Endothelial cell of umbilical vein (primary cell): Measurements from ENCODE around the gene C9orf153. TPM values are rescaled to one million over a fixed set of nuclear protein-coding genes. Genes with fewer than 3 reads are reported as not detected.

Source experiments
- BruUV-seq: library from RNA; stranded (reverse); fragments of 400-500 nt; replicated peaks from 2 replicates; lab custom pipeline; 2021; lab: Mats Ljungman, UMichigan
- CTCF ChIA-PET: fragments of 300-600, 350-600 bp; sonication (Branson Sonifier 250); formaldehyde crosslinking; loops from one replicate; lab custom pipeline; 2021; ENCODE audit warnings: antibody characterized with exemption, inconsistent platforms; lab: Charles Lee
- POLR2A ChIA-PET: fragments of 300-600, 350-600 bp; sonication (Branson Sonifier 250); formaldehyde crosslinking; loops from one replicate; lab custom pipeline; 2021; ENCODE audit warnings: antibody characterized with exemption, inconsistent platforms; lab: Charles Lee
- DNase-seq: peaks from one replicate; pipeline ENCODE4 v3.0.0-alpha.2; 2011; ENCODE audit warnings: low read depth, low spot score
- FAIRE-seq: peaks from 2 replicates; lab custom pipeline; 2011; peaks lifted over from hg19 to GRCh38; lab: Jason Lieb, UNC
- H2AFZ ChIP-seq: 2 replicates; pipeline ENCODE4 v1.6.0; 2012; ENCODE audit warnings: low read depth, low read length, control low read depth, inconsistent platforms
- H3K27ac ChIP-seq: 2 replicates; pipeline ENCODE4 v1.5.1; 2011; ENCODE audit warnings: low read depth, mild to moderate bottlenecking, control low read depth, low read length, moderate library complexity; ENCODE audit not compliant: insufficient read depth
- H3K27me3 ChIP-seq, 2 experiments: 2 replicates each; pipeline versions ENCODE4 v1.6.0 to v1.6.1; 2011; ENCODE audit warnings: low read length in 2 of 2, mixed read lengths in 1 of 2; ENCODE audit not compliant: control insufficient read depth in 2 of 2, insufficient read depth in 2 of 2
- H3K36me3 ChIP-seq, 2 experiments: 2 replicates in 1 of 2; 3 replicates in 1 of 2; pipeline ENCODE4 v1.5.1; 2011; ENCODE audit warnings: low read length in 2 of 2, mild to moderate bottlenecking in 1 of 2, moderate library complexity in 1 of 2; ENCODE audit not compliant: control insufficient read depth in 2 of 2, insufficient read depth in 2 of 2; ENCODE audit errors: extremely low read depth in 1 of 2
- H3K4me1 ChIP-seq: 3 replicates; pipeline ENCODE4 v1.5.1; 2011; ENCODE audit warnings: mild to moderate bottlenecking, low read length; ENCODE audit not compliant: control insufficient read depth, insufficient read depth; ENCODE audit errors: extremely low read depth
- H3K4me2 ChIP-seq: 2 replicates; pipeline ENCODE4 v1.6.1; 2011; ENCODE audit warnings: low read length, control low read depth, mixed read lengths; ENCODE audit not compliant: insufficient read depth
- H3K4me3 ChIP-seq, 3 experiments: fragments of 200-600 bp in 1 of 3; sonication (generic), shearing (Covaris generic) in 1 of 3; replicated peaks in 1 of 3; 2 replicates each; pipeline ENCODE4 v1.5.1; 2011 to 2016; ENCODE audit warnings: control low read depth in 3 of 3, low read length in 3 of 3, mild to moderate bottlenecking in 2 of 3, inconsistent platforms in 1 of 3, low read depth in 1 of 3, moderate library complexity in 1 of 3; ENCODE audit not compliant: insufficient read depth in 1 of 3
- H3K79me2 ChIP-seq: 2 replicates; pipeline ENCODE4 v1.6.0; 2012; ENCODE audit warnings: low read length, inconsistent platforms; ENCODE audit not compliant: control insufficient read depth, insufficient read depth
- H3K9ac ChIP-seq: replicated peaks from 2 replicates; pipeline ENCODE3; 2011; ENCODE audit warnings: low read length, control low read depth; ENCODE audit not compliant: insufficient read depth; ENCODE audit errors: extremely low read depth
- H3K9me1 ChIP-seq: replicated peaks from 3 replicates; pipeline ENCODE4 v1.6.0; 2011; ENCODE audit warnings: mild to moderate bottlenecking, low read length; ENCODE audit not compliant: control insufficient read depth, insufficient read depth; ENCODE audit errors: extremely low read depth
- H3K9me3 ChIP-seq: replicated peaks from 2 replicates; pipeline ENCODE4 v1.5.1; 2012; ENCODE audit warnings: low read length, inconsistent platforms; ENCODE audit not compliant: control insufficient read depth, insufficient read depth
- H4K20me1 ChIP-seq: replicated peaks from 2 replicates; pipeline ENCODE3; 2011; ENCODE audit warnings: mild to moderate bottlenecking, low read length; ENCODE audit not compliant: control insufficient read depth, insufficient read depth; ENCODE audit errors: extremely low read depth
- EZH2 ChIP-seq: IDR thresholded peaks from 2 replicates; pipeline ENCODE4 v1.6.1; 2012; ENCODE audit warnings: borderline replicate concordance, low read depth, mild to moderate bottlenecking, moderate library complexity, low read length, inconsistent platforms; ENCODE audit not compliant: severe bottlenecking
- FOS ChIP-seq: IDR thresholded peaks from 2 replicates; pipeline ENCODE4 v1.6.1; 2011; ENCODE audit warnings: mild to moderate bottlenecking, low read length, moderate library complexity, borderline replicate concordance; ENCODE audit not compliant: insufficient read depth
- GATA2 ChIP-seq: IDR thresholded peaks from 2 replicates; pipeline ENCODE4 v1.7.0; 2011; ENCODE audit warnings: low read depth, mild to moderate bottlenecking, moderate library complexity, mixed read lengths, low read length; ENCODE audit not compliant: insufficient read length, insufficient read depth
- JUN ChIP-seq: IDR thresholded peaks from 2 replicates; pipeline ENCODE4 v1.6.1; 2011; ENCODE audit warnings: borderline replicate concordance, low read depth; ENCODE audit not compliant: insufficient read length, insufficient read depth
- MYC ChIP-seq: IDR thresholded peaks from one replicate; pipeline ENCODE4 v1.6.1; 2011; ENCODE audit warnings: mild to moderate bottlenecking, low read depth, low read length
- POLR2A ChIP-seq: IDR thresholded peaks from 2 replicates; pipeline ENCODE4 v1.6.1; 2012; ENCODE audit warnings: low read depth, mild to moderate bottlenecking, control low read depth, low read length
- POLR2AphosphoS5 ChIP-seq: IDR thresholded peaks from 2 replicates; pipeline ENCODE4 v1.6.1; 2012; ENCODE audit warnings: low read depth, mild to moderate bottlenecking, control low read depth, low read length, moderate library complexity; ENCODE audit not compliant: insufficient read depth
- dilution Hi-C: fragments of 300-500 bp; cut with MboI; formaldehyde crosslinking; loops from one replicate; pipeline ENCODE4 v1.15.0; 2019; ENCODE audit warnings: low sequenced_read_pairs; ENCODE audit not compliant: extremely low pct_ligation_motif_present
- intact Hi-C: fragments of 100-400 bp; cut with micrococcal nuclease; formaldehyde crosslinking; loops from one replicate; pipeline ENCODE4 v1.10.0; 2022
- polyA plus RNA-seq, 4 experiments: library from polyadenylated mRNA; depleted of rRNA in 3 of 4; stranded (reverse) in 3 of 4; unstranded in 1 of 4; fragments of >200 nt; gene quantifications; 2 replicates each; pipeline versions ENCODE4 v1.2.1 to v1.2.3, GENCODE V29; 2011 to 2012; ENCODE audit warnings: missing spikeins in 1 of 4
- total RNA-seq: library from RNA; stranded (reverse); gene quantifications from 2 replicates; pipeline ENCODE4 v1.2.3, GENCODE V29; 2021
- TF ChIP-seq, protein P1 (sequence below), 2 donors: IDR thresholded peaks; 1 replicate in 1 of 2; 2 replicates in 1 of 2; pipeline ENCODE4 v1.5.1; 2011; ENCODE audit warnings: low read length in 2 of 2, mild to moderate bottlenecking in 2 of 2, moderate library complexity in 2 of 2, control low read depth in 1 of 2, inconsistent platforms in 1 of 2, low read depth in 1 of 2; ENCODE audit not compliant: insufficient read depth in 1 of 2; ENCODE audit errors: extremely low read depth in 1 of 2
- TF ChIP-seq, protein P2 (sequence below): IDR thresholded peaks from 2 replicates; pipeline ENCODE4 v1.6.1; 2011; ENCODE audit not compliant: insufficient read depth, insufficient read length

Gene C9orf153
- total and polyA plus RNA-seq, 2 donors (not counting 3 experiments of a cell fraction or from before 2014, with no cell fraction given): 0.66 TPM; not detected in 1

GRCh38 chr9:86230858-86231257 is 28.6 kb downstream of the C9orf153 start:
- H3K9me3 ChIP-seq: no peaks in the 10 kb centered on the region
- H3K4me1 ChIP-seq: no peaks in the 10 kb centered on the region
- no peak for DNase-seq
- TF ChIP-seq GATA2 (no peak), FOS (no peak), MYC (no peak), POLR2AphosphoS5 (no peak)
- TF ChIP-seq, protein P1, sequence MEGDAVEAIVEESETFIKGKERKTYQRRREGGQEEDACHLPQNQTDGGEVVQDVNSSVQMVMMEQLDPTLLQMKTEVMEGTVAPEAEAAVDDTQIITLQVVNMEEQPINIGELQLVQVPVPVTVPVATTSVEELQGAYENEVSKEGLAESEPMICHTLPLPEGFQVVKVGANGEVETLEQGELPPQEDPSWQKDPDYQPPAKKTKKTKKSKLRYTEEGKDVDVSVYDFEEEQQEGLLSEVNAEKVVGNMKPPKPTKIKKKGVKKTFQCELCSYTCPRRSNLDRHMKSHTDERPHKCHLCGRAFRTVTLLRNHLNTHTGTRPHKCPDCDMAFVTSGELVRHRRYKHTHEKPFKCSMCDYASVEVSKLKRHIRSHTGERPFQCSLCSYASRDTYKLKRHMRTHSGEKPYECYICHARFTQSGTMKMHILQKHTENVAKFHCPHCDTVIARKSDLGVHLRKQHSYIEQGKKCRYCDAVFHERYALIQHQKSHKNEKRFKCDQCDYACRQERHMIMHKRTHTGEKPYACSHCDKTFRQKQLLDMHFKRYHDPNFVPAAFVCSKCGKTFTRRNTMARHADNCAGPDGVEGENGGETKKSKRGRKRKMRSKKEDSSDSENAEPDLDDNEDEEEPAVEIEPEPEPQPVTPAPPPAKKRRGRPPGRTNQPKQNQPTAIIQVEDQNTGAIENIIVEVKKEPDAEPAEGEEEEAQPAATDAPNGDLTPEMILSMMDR (IDR thresholded peaks at IDR 0.05; ENCODE audit: extremely low read depth in 1 of 2, insufficient read depth in 1 of 2, low read depth in 1 of 2, low read length in 2 of 2): no peak
- dilution Hi-C loops: no loop called here
- BruUV-seq: no TSS peak
- no peaks in the 10 kb centered on the region for H3K9me1 ChIP-seq
- no peak overlapping the region for H3K4me2 ChIP-seq
- H3K27ac ChIP-seq: no peak overlapping the region
- POLR2A ChIA-PET: no interaction called here
- no peak overlapping the region for H3K9ac ChIP-seq
- no peaks in the 10 kb centered on the region for H3K79me2 ChIP-seq
- H2AFZ ChIP-seq: no peak overlapping the region
- CTCF ChIA-PET: no interaction called here
- no peak overlapping the region for H3K4me3 ChIP-seq
- no peaks in the 10 kb centered on the region for H4K20me1 ChIP-seq
- intact Hi-C loops: no loop called here
- no peaks in the 10 kb centered on the region for H3K36me3 ChIP-seq
- no peaks in the 10 kb centered on the region for H3K27me3 ChIP-seq
- FAIRE-seq: no peak

DNA sequence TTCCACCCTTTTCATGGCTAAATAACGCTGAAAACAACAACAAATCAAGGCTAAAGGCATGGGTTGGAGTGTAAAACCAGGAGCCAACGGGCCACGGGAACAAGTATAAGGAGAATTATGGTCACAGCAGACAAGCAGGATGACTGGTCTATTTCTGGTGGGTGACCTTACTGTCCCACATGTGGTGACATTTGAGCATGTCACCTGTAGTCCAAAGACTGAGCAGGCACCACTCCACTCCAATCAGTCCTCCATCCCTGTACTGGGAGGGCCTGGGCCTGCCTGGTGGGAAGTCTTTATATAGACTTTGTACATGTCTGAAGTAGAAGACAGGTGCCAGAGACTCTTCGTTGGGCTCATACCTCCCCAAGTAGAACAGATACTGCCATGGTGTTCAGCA is 36.8 kb downstream of the C9orf153 start:
- Histone ChIP-seq H3K79me2 (no peaks in the 10 kb centered on the region), H3K9ac (no peak overlapping the region), H3K27me3 (no peaks in the 10 kb centered on the region), H3K4me1 (no peaks in the 10 kb centered on the region), H3K4me2 (no peak overlapping the region), H3K9me3 (no peaks in the 10 kb centered on the region), H4K20me1 (no peaks in the 10 kb centered on the region), H2AFZ (no peak overlapping the region), H3K9me1 (no peaks in the 10 kb centered on the region), H3K27ac (no peak overlapping the region), H3K4me3 (no peak overlapping the region), H3K36me3 (no peaks in the 10 kb centered on the region)
- POLR2A ChIA-PET: no interaction called here
- DNase-seq (no peak), FAIRE-seq (no peak)
- CTCF ChIA-PET: no interaction called here
- no peak for TF ChIP-seq POLR2A
- TF ChIP-seq JUN: no peak
- no peak for TF ChIP-seq POLR2AphosphoS5
- TF ChIP-seq FOS: no peak
- no peak for TF ChIP-seq GATA2
- TF ChIP-seq, protein P2, sequence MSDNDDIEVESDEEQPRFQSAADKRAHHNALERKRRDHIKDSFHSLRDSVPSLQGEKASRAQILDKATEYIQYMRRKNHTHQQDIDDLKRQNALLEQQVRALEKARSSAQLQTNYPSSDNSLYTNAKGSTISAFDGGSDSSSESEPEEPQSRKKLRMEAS: no peak
- TF ChIP-seq, protein P1 (IDR thresholded peaks at IDR 0.05; ENCODE audit: extremely low read depth in 1 of 2, insufficient read depth in 1 of 2, low read depth in 1 of 2, low read length in 2 of 2): no peak
- TF ChIP-seq EZH2: no peak
- TF ChIP-seq MYC: no peak
- intact Hi-C loops (no loop called here), dilution Hi-C loops (no loop called here)
- BruUV-seq: no TSS peak
